B cell (primary cell): ENCODE data around the gene IL20RB. TPM values are rescaled to one million over a fixed set of nuclear protein-coding genes. Genes with fewer than 3 reads are reported as not detected.

Experiments used
- ATAC-seq: fragments of 200-7000 bp; cut with Tn5 transposase; one replicate; pipeline ENCODE4 v1.10.0; 2021; ENCODE audit warnings: low read depth, mild to moderate bottlenecking, moderate number of reproducible peaks, moderate library complexity
- CTCF ChIA-PET: fragments of 350-600 bp; sonication (Branson Sonifier 250); formaldehyde crosslinking; loops from one replicate; lab custom pipeline; 2021; ENCODE audit warnings: antibody characterized with exemption, inconsistent platforms; lab: Charles Lee
- POLR2A ChIA-PET: fragments of 350-600 bp; sonication (Branson Sonifier 250); formaldehyde crosslinking; loops from one replicate; lab custom pipeline; 2021; ENCODE audit warnings: antibody characterized with exemption; lab: Charles Lee
- DNase-seq: peaks from one replicate; pipeline ENCODE4 v3.0.0; 2013
- H2AFZ ChIP-seq: 2 replicates; pipeline ENCODE4 v1.6.1; 2012; ENCODE audit warnings: mild to moderate bottlenecking, low read depth, low read length; ENCODE audit not compliant: insufficient read depth, poor library complexity, severe bottlenecking
- H3K27ac ChIP-seq, 2 donors: 1 replicate in 1 of 2; 2 replicates in 1 of 2; pipeline ENCODE4 v1.5.1; 2012 to 2013; ENCODE audit warnings: low read length in 2 of 2, mild to moderate bottlenecking in 2 of 2, moderate library complexity in 1 of 2
- H3K27me3 ChIP-seq, 4 experiments: fragments of 200-600 bp in 1 of 4; sonication (generic) in 1 of 4; replicated peaks in 1 of 4; 1 replicate in 2 of 4; 2 replicates in 2 of 4; pipeline versions ENCODE4 v1.6.1 to v1.7.0; 2013 to 2016; ENCODE audit warnings: low read length in 3 of 4, mild to moderate bottlenecking in 2 of 4, mixed read lengths in 1 of 4, moderate library complexity in 1 of 4; ENCODE audit not compliant: insufficient read depth in 4 of 4, control insufficient read depth in 3 of 4; ENCODE audit errors: control extremely low read depth in 1 of 4
- H3K36me3 ChIP-seq, 2 experiments: replicated peaks in 1 of 2; 1 replicate in 1 of 2; 2 replicates in 1 of 2; pipeline versions ENCODE4 v1.6.1 to v1.7.1; 2013; ENCODE audit warnings: low read length in 1 of 2; ENCODE audit not compliant: insufficient read depth in 2 of 2, control insufficient read depth in 1 of 2; ENCODE audit errors: control extremely low read depth in 1 of 2, extremely low read depth in 1 of 2
- H3K4me1 ChIP-seq, 2 donors: fragments of 200-600 bp in 1 of 2; sonication (generic) in 1 of 2; 1 replicate in 1 of 2; 2 replicates in 1 of 2; pipeline versions ENCODE4 v1.5.1 to v1.6.1; 2013 to 2017; ENCODE audit warnings: low read length in 2 of 2; ENCODE audit not compliant: control insufficient read depth in 2 of 2, insufficient read depth in 2 of 2
- H3K4me2 ChIP-seq: replicated peaks from 2 replicates; pipeline ENCODE3; 2012; ENCODE audit warnings: mild to moderate bottlenecking, low read depth, low read length; ENCODE audit not compliant: poor library complexity, severe bottlenecking
- H3K4me3 ChIP-seq, 5 experiments: fragments of 200-600 bp in 1 of 5; sonication (generic) in 1 of 5; 1 replicate in 3 of 5; 2 replicates in 2 of 5; pipeline versions ENCODE4 v1.5.1 to v1.7.0; 2011 to 2016; ENCODE audit warnings: low read length in 4 of 5, mild to moderate bottlenecking in 4 of 5, low read depth in 2 of 5, control low read depth in 1 of 5, moderate library complexity in 1 of 5; ENCODE audit not compliant: insufficient read depth in 1 of 5; ENCODE audit errors: control extremely low read depth in 1 of 5, extremely low read depth in 1 of 5
- H3K79me2 ChIP-seq: fragments of 200-600 bp; sonication (generic); one replicate; pipeline ENCODE4 v1.6.0; 2016; ENCODE audit warnings: low read length; ENCODE audit not compliant: control insufficient read depth, insufficient read depth
- H3K9ac ChIP-seq: fragments of 200-600 bp; sonication (generic); 2 replicates; pipeline ENCODE4 v1.6.1; 2017; ENCODE audit warnings: mild to moderate bottlenecking, low read length, moderate library complexity
- H3K9me3 ChIP-seq, 3 donors: one replicate each; pipeline versions ENCODE4 v1.6.1 to v1.7.1; 2013; ENCODE audit warnings: low read length in 2 of 3; ENCODE audit not compliant: control insufficient read depth in 2 of 3, insufficient read depth in 1 of 3; ENCODE audit errors: control extremely low read depth in 1 of 3
- H4K20me1 ChIP-seq: 2 replicates; pipeline ENCODE4 v1.6.0; 2012; ENCODE audit warnings: mild to moderate bottlenecking, low read length; ENCODE audit not compliant: insufficient read depth, control insufficient read depth, poor library complexity, severe bottlenecking
- H3K27ac Mint-ChIP-seq: one replicate; pipeline ENCODE4 v1.8.0; 2021; ENCODE audit warnings: mixed read lengths
- H3K27me3 Mint-ChIP-seq: one replicate; pipeline ENCODE4 v1.8.0; 2021; ENCODE audit warnings: mixed read lengths
- H3K4me1 Mint-ChIP-seq: one replicate; pipeline ENCODE4 v1.8.0; 2021; ENCODE audit warnings: mixed read lengths
- H3K4me3 Mint-ChIP-seq: one replicate; pipeline ENCODE4 v1.8.0; 2021; ENCODE audit warnings: mixed read lengths
- H3K9me3 Mint-ChIP-seq: one replicate; pipeline ENCODE4 v1.8.0; 2022; ENCODE audit warnings: mixed read lengths; ENCODE audit not compliant: insufficient read depth
- EZH2 ChIP-seq: IDR thresholded peaks from 2 replicates; pipeline ENCODE4 v1.6.1; 2012; ENCODE audit warnings: borderline replicate concordance, low read depth, mild to moderate bottlenecking, moderate library complexity, low read length; ENCODE audit not compliant: insufficient read depth, poor library complexity, severe bottlenecking
- WGBS: methylation state at CpG from one replicate; pipeline ENCODE4 v1.1.5; 2013; ENCODE audit warnings: missing lambda C conversion rate; ENCODE audit not compliant: insufficient coverage; 5-methylcytosine and 5-hydroxymethylcytosine counted together
- intact Hi-C: fragments of 100-400 bp; cut with micrococcal nuclease; formaldehyde crosslinking; loops from one replicate; pipeline ENCODE4 v1.10.0; 2022
- polyA plus RNA-seq: library from polyadenylated mRNA; depleted of rRNA; stranded (reverse); fragments of >200 nt; gene quantifications from 2 replicates; pipeline ENCODE4 v1.2.3, GENCODE V29; 2012
- total RNA-seq, 2 donors: library from RNA; stranded (reverse); fragments of 120-200 nt in 1 of 2; gene quantifications; 1 replicate in 1 of 2; 2 replicates in 1 of 2; pipeline versions ENCODE4 v1.2.3 to v1.2.4, GENCODE V29; 2013 to 2022
- TF ChIP-seq, protein P1 (sequence below): fragments of 200-600 bp; IDR thresholded peaks from one replicate; pipeline ENCODE4 v1.8.0; 2022; ENCODE audit warnings: antibody characterized with exemption, mild to moderate bottlenecking

IL20RB gene
- total and polyA plus RNA-seq, 2 donors (not counting 1 experiment from before 2014, with no cell fraction given): 0.22 to 0.84 TPM

DNA sequence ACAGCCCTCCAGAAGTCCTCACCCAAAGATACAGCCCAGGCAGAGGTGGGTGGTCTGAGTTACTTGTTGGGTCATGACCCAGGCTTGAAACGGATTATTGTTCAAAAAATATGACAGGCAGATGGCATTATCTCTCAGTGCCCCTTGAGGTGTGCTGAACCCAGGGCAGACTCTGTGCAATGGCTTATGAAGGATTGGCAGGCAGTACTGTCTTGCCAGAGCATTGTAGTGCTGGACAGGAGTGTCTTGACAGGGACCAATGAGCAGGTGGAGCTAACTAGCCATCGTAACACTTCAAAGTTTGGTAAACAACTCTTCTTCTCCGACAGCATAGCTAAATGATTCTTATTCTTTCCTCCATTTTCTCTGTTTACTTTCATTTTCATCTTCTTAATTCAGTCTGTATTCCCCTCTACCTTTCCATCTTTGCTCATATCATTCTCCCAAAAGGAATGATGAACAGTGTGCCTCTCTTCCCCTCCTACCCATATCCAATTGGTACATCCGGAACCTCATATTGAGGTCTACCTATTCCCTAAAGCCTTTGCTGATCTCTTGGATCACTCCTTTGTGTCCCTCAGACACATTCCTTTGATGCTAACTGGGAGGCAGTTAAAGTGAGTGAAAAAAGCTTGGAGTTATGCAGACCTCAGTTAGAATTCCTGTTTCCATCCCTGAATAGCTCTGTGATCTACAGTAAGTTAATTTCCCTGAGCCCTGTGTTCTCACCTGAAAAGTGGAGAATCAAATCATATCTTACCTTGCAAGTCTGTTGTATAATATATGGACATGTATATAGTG, 2.6 kb upstream of the IL20RB start:
- no peak for TF ChIP-seq EZH2
- TF ChIP-seq, protein P1, sequence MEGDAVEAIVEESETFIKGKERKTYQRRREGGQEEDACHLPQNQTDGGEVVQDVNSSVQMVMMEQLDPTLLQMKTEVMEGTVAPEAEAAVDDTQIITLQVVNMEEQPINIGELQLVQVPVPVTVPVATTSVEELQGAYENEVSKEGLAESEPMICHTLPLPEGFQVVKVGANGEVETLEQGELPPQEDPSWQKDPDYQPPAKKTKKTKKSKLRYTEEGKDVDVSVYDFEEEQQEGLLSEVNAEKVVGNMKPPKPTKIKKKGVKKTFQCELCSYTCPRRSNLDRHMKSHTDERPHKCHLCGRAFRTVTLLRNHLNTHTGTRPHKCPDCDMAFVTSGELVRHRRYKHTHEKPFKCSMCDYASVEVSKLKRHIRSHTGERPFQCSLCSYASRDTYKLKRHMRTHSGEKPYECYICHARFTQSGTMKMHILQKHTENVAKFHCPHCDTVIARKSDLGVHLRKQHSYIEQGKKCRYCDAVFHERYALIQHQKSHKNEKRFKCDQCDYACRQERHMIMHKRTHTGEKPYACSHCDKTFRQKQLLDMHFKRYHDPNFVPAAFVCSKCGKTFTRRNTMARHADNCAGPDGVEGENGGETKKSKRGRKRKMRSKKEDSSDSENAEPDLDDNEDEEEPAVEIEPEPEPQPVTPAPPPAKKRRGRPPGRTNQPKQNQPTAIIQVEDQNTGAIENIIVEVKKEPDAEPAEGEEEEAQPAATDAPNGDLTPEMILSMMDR: no peak
- H4K20me1 ChIP-seq: no peaks in the 10 kb centered on the region
- H3K36me3 ChIP-seq: peaks cover 0 to 2% of the 10 kb centered on the region in 2 experiments
- no peaks in the 10 kb centered on the region for H3K27me3 ChIP-seq
- H3K79me2 ChIP-seq: no peaks in the 10 kb centered on the region
- no peak overlapping the region for H3K27ac ChIP-seq
- H2AFZ ChIP-seq: no peak overlapping the region
- POLR2A ChIA-PET: no interaction called here
- no peak overlapping the region for H3K4me2 ChIP-seq
- DNase-seq: no peak
- intact Hi-C loops: no loop called here
- Mint-ChIP-seq H3K4me3 (no peak overlapping the region), H3K4me1 (peaks cover 23% of the 10 kb centered on the region), H3K27ac (no peak overlapping the region), H3K27me3 (no peaks in the 10 kb centered on the region), H3K9me3 (no peaks in the 10 kb centered on the region)
- H3K9ac ChIP-seq: no peak overlapping the region
- 94% methylated on average over 4 of the region's 4 CpGs for WGBS
- H3K4me1 ChIP-seq: peaks cover 7 to 10% of the 10 kb centered on the region in 2 donors
- CTCF ChIA-PET: no interaction called here
- H3K4me3 ChIP-seq: no peak overlapping the region
- ATAC-seq: no peak
- no peaks in the 10 kb centered on the region for H3K9me3 ChIP-seq

DNA sequence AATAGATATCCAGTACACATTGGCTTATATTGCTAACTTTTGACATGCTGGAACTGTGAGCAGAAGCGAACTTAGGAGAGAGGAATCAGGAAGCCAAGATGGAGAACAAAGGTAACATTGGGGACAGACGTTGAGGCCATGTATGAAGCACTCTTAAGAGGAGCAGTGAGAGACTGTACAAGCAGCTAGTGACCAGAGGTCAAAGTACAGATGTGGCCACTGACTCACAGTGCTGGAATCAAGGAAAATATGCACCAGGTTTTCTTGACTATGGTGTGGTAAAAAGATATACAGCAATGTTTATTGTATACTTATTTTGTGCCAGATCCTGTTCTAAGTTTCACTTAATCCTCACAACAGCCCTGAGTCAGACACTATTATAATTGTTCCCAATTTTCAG, 2.0 kb upstream of the IL20RB start:
- Histone ChIP-seq H3K4me3 (no peak overlapping the region), H4K20me1 (no peaks in the 10 kb centered on the region), H3K9ac (no peak overlapping the region), H3K79me2 (no peaks in the 10 kb centered on the region), H3K27ac (no peak overlapping the region), H3K4me2 (no peak overlapping the region), H3K36me3 (peaks cover 0 to 2% of the 10 kb centered on the region in 2 experiments), H3K4me1 (peaks cover 2 to 3% of the 10 kb centered on the region in 2 donors), H2AFZ (no peak overlapping the region), H3K9me3 (no peaks in the 10 kb centered on the region), H3K27me3 (no peaks in the 10 kb centered on the region)
- no peak for ATAC-seq
- no peak overlapping the region for H3K4me3 Mint-ChIP-seq
- no peak for DNase-seq
- intact Hi-C loops: no loop called here
- POLR2A ChIA-PET: no interaction called here
- TF ChIP-seq, protein P1: no peak
- TF ChIP-seq EZH2: no peak
- 95% methylated on average over 2 of the region's 2 CpGs for WGBS
- no peaks in the 10 kb centered on the region for H3K9me3 Mint-ChIP-seq
- no peak overlapping the region for H3K27ac Mint-ChIP-seq
- no peaks in the 10 kb centered on the region for H3K27me3 Mint-ChIP-seq
- H3K4me1 Mint-ChIP-seq: peaks cover 17% of the 10 kb centered on the region
- CTCF ChIA-PET: no interaction called here
